HCT116 (cell line): ENCODE measurements around the gene DOCK9. TPM values are rescaled to one million over a fixed set of nuclear protein-coding genes. Genes with fewer than 3 reads are reported as not detected.

Experiments
- ATAC-seq: fragments of 200-7000 bp; cut with Tn5 transposase; 2 replicates; pipeline ENCODE4 v1.9.1; 2020; ENCODE audit warnings: mild to moderate bottlenecking, moderate library complexity
- BruUV-seq: library from RNA; stranded (reverse); fragments of 400-500 nt; replicated peaks from 2 replicates; lab custom pipeline; 2021; lab: Mats Ljungman, UMichigan
- CTCF ChIA-PET: fragments of 300-600 bp; sonication (Branson Sonifier 250); formaldehyde crosslinking; loops from one replicate; lab custom pipeline; 2021; ENCODE audit warnings: antibody characterized with exemption; lab: Charles Lee
- POLR2A ChIA-PET: fragments of 300-600, 350-600 bp; sonication (Branson Sonifier 250); formaldehyde crosslinking; loops from one replicate; lab custom pipeline; 2021; ENCODE audit warnings: antibody characterized with exemption; lab: Charles Lee
- RAD21 ChIA-PET, 2 experiments: fragments of 300-600 bp; sonication (Branson Sonifier 250); formaldehyde crosslinking; loops; one replicate each; lab custom pipeline; 2023; ENCODE audit warnings: low total read pairs in 2 of 2; ENCODE audit not compliant: uncharacterized antibody in 2 of 2, unreplicated experiment in 2 of 2, low non-redundant PET in 1 of 2; lab: Charles Lee
- DNase-seq: peaks from one replicate; pipeline ENCODE4 v3.0.0-alpha.2; 2010; ENCODE audit warnings: low read depth, low spot score
- H2AFZ ChIP-seq: fragments of 200-600 bp; shearing (Covaris generic), sonication (generic); 2 replicates; pipeline ENCODE4 v1.6.1; 2017; ENCODE audit warnings: low read depth, mixed run types, mixed read lengths, antibody characterized with exemption, low read length; ENCODE audit not compliant: poor library complexity, severe bottlenecking
- H3K27ac ChIP-seq: 2 replicates; pipeline ENCODE4 v1.5.1; 2012; ENCODE audit warnings: low read depth, low read length
- H3K27me3 ChIP-seq: fragments of 200-600 bp; sonication (generic); 2 replicates; pipeline ENCODE4 v1.6.1; 2016; ENCODE audit warnings: mixed run types, low read length, mixed read lengths; ENCODE audit not compliant: insufficient read depth
- H3K36me3 ChIP-seq, 2 experiments: fragments of 200-500 bp in 1 of 2; fragments of 200-600 bp in 1 of 2; sonication (Bioruptor generic) in 1 of 2; sonication (generic) in 1 of 2; 2 replicates each; pipeline versions ENCODE4 v1.5.1 to v1.6.1; 2014 to 2016; ENCODE audit warnings: low read length in 2 of 2, inconsistent platforms in 1 of 2, mixed read lengths in 1 of 2, mixed run types in 1 of 2; ENCODE audit not compliant: insufficient read depth in 2 of 2, control insufficient read depth in 1 of 2
- H3K4me1 ChIP-seq, 2 experiments: fragments of 200-600 bp in 1 of 2; sonication (generic) in 1 of 2; 2 replicates each; pipeline versions ENCODE4 v1.5.1 to v1.6.1; 2012 to 2017; ENCODE audit warnings: low read length in 2 of 2, inconsistent platforms in 1 of 2, mild to moderate bottlenecking in 1 of 2, mixed read lengths in 1 of 2, mixed run types in 1 of 2, moderate library complexity in 1 of 2; ENCODE audit not compliant: insufficient read depth in 2 of 2, control insufficient read depth in 1 of 2
- H3K4me2 ChIP-seq: fragments of 200-600 bp; sonication (generic); 2 replicates; pipeline ENCODE4 v1.6.1; 2017; ENCODE audit warnings: mixed run types, low read length, mixed read lengths
- H3K4me3 ChIP-seq, 2 experiments: fragments of 200-600 bp in 1 of 2; sonication (generic) in 1 of 2; replicated peaks in 1 of 2; 2 replicates each; pipeline ENCODE4 v1.5.1; 2011 to 2016; ENCODE audit warnings: low read length in 2 of 2, control low read depth in 1 of 2, low read depth in 1 of 2, mild to moderate bottlenecking in 1 of 2, mixed read lengths in 1 of 2, mixed run types in 1 of 2
- H3K79me2 ChIP-seq: fragments of 200-600 bp; sonication (generic); 2 replicates; pipeline ENCODE4 v1.6.1; 2017; ENCODE audit warnings: mild to moderate bottlenecking, mixed run types, low read length, moderate library complexity, mixed read lengths; ENCODE audit not compliant: insufficient read depth
- H3K9ac ChIP-seq: fragments of 200-600 bp; sonication (generic); 2 replicates; pipeline ENCODE4 v1.6.1; 2016; ENCODE audit warnings: low read length, mixed read lengths
- H3K9me2 ChIP-seq: fragments of 200-600 bp; sonication (generic), shearing (Covaris generic); 2 replicates; pipeline ENCODE4 v1.6.1; 2017; ENCODE audit warnings: mixed run types, mild to moderate bottlenecking, moderate library complexity; ENCODE audit not compliant: insufficient read depth
- H3K9me3 ChIP-seq, 2 experiments: fragments of 200-500 bp in 1 of 2; fragments of 200-600 bp in 1 of 2; sonication (Bioruptor generic) in 1 of 2; sonication (generic) in 1 of 2; 2 replicates each; pipeline ENCODE4 v1.6.1; 2014 to 2017; ENCODE audit warnings: low read length in 2 of 2, mixed read lengths in 2 of 2, inconsistent platforms in 1 of 2, low read depth in 1 of 2, mild to moderate bottlenecking in 1 of 2, mixed run types in 1 of 2, moderate library complexity in 1 of 2; ENCODE audit not compliant: control insufficient read depth in 1 of 2, insufficient read depth in 1 of 2
- H4K20me1 ChIP-seq: fragments of 200-600 bp; sonication (generic), shearing (Covaris generic); 2 replicates; pipeline ENCODE4 v1.6.1; 2017; ENCODE audit warnings: mixed run types, mild to moderate bottlenecking, moderate library complexity; ENCODE audit not compliant: insufficient read depth
- CBX3 ChIP-seq: IDR thresholded peaks from 2 replicates; pipeline ENCODE4 v1.6.1; 2012; ENCODE audit warnings: low read depth
- CEBPB ChIP-seq: IDR thresholded peaks from 2 replicates; pipeline ENCODE4 v1.6.1; 2012; ENCODE audit warnings: low read depth
- ELF1 ChIP-seq: IDR thresholded peaks from 2 replicates; pipeline ENCODE4 v1.6.1; 2012; ENCODE audit warnings: low read depth, borderline replicate concordance
- EZH2 ChIP-seq: fragments of 200-600 bp; sonication (generic); IDR thresholded peaks from 2 replicates; pipeline ENCODE4 v1.6.1; 2017; ENCODE audit warnings: antibody characterized with exemption, mixed run types
- FOSL1 ChIP-seq: IDR thresholded peaks from 2 replicates; pipeline ENCODE4 v1.6.1; 2012; ENCODE audit warnings: low read depth
- POLR2A ChIP-seq: IDR thresholded peaks from 2 replicates; pipeline ENCODE4 v1.7.0; 2011; ENCODE audit warnings: borderline replicate concordance; ENCODE audit not compliant: insufficient read depth, insufficient read length; ENCODE audit errors: extremely low read depth
- RAD21 ChIP-seq: IDR thresholded peaks from 2 replicates; pipeline ENCODE4 v1.6.1; 2012; ENCODE audit warnings: low read depth, mild to moderate bottlenecking
- SRF ChIP-seq: IDR thresholded peaks from 2 replicates; pipeline ENCODE4 v1.6.1; 2012; ENCODE audit warnings: low read depth
- ZNF274 ChIP-seq: fragments of 200-500 bp; sonication (Bioruptor generic); IDR thresholded peaks from 2 replicates; pipeline ENCODE4 v1.6.1; 2014; ENCODE audit warnings: mild to moderate bottlenecking, low read depth, low read length, inconsistent platforms
- intact Hi-C: fragments of 100-400 bp; cut with micrococcal nuclease; formaldehyde crosslinking; loops from 2 replicates; pipeline ENCODE4 v1.10.0; 2022
- total RNA-seq: library from RNA; stranded (reverse); gene quantifications from one replicate; pipeline ENCODE4 v1.2.1, GENCODE V29; 2021; ENCODE audit not compliant: unreplicated experiment
- TF ChIP-seq, protein P1 (sequence below): IDR thresholded peaks from 2 replicates; pipeline ENCODE4 v1.6.1; 2012; ENCODE audit warnings: low read depth
- TF ChIP-seq, protein P2 (sequence below): IDR thresholded peaks from 2 replicates; pipeline ENCODE4 v1.6.1; 2011; ENCODE audit warnings: mild to moderate bottlenecking, low read length, moderate library complexity; ENCODE audit not compliant: insufficient replicate concordance; ENCODE audit errors: extremely low read depth
- TF ChIP-seq, protein P3 (sequence below): IDR thresholded peaks from 2 replicates; pipeline ENCODE4 v1.6.1; 2012

Gene DOCK9
- total RNA-seq, 1 experiment from 2014 or later, result 58.8 TPM

DNA sequence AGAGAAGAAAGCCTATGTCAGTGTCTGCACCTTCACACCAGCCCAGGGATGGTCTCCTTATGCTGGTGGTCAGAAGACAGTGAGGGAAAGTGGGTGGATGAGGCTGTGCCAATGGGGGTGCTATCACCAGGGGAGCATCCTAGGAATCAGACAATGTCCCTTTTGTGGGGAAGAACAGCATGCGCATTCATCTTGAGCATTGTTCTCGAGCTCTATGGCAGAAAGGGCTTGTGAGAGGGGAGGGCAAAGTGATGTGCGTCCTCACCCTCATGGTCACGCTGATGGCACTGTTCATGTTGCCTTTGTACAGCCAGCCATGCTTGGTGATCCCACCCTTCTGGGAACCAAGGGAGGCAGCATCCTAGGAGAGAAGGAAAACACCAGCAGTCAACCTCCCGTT, 56.1 kb downstream of the DOCK9 start:
- ChIA-PET RAD21 (no interaction called here), CTCF (no interaction called here), POLR2A (no interaction called here)
- BruUV-seq, result no TSS peak
- H3K4me3 ChIP-seq, result no peak overlapping the region
- no peaks in the 10 kb centered on the region for H3K79me2 ChIP-seq
- no peak overlapping the region for H3K27ac ChIP-seq
- no peaks in the 10 kb centered on the region for H3K9me3 ChIP-seq
- H3K9ac ChIP-seq, result no peak overlapping the region
- H4K20me1 ChIP-seq, result no peaks in the 10 kb centered on the region
- no peak overlapping the region for H3K4me2 ChIP-seq
- no peaks in the 10 kb centered on the region for H3K27me3 ChIP-seq
- no peak for ATAC-seq
- no peak for DNase-seq
- TF ChIP-seq POLR2A, result no peak
- no peaks in the 10 kb centered on the region for H3K9me2 ChIP-seq
- no peak overlapping the region for H2AFZ ChIP-seq
- no peaks in the 10 kb centered on the region for H3K36me3 ChIP-seq
- intact Hi-C loops, result no loop called here
- peaks cover 0 to 3% of the 10 kb centered on the region in 2 experiments; a peak in 1 of 4 replicates for H3K4me1 ChIP-seq

DNA sequence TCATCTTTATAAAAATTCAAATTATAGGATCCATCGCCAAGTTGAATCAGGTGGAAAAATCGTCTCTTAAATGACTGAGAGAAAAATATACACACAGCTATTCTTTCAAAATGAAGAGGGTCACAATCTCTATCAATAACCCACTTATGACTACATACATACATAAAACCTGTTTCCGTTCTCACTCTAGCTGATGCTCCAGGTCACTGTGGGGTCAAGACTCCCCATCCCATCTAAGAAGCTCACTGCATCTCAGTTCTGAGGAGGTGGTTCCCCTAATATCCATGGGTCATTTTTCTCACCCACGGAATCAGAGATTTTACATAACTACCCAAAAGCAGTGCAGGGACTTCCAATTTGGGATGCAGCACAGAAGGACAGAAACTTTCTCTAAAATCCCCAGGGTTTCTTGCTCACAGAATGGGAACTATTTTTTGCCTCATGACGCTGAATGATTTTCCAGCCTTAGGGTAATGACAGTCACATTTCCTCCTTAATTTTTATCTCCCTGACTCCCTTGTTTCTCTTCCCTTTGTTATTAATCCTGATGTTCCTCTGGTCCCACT, 56.8 kb downstream of the DOCK9 start:
- H3K27ac ChIP-seq, result no peak overlapping the region
- no peaks in the 10 kb centered on the region for H4K20me1 ChIP-seq
- H3K36me3 ChIP-seq, result no peaks in the 10 kb centered on the region
- CTCF ChIA-PET, result no interaction called here
- H3K9me2 ChIP-seq, result no peaks in the 10 kb centered on the region
- no TSS peak for BruUV-seq
- intact Hi-C loops, result no loop called here
- ATAC-seq, result no peak
- no peaks in the 10 kb centered on the region for H3K79me2 ChIP-seq
- H2AFZ ChIP-seq, result no peak overlapping the region
- H3K4me3 ChIP-seq, result no peak overlapping the region
- no peaks in the 10 kb centered on the region for H3K27me3 ChIP-seq
- no peak overlapping the region for H3K4me2 ChIP-seq
- POLR2A ChIA-PET, result no interaction called here
- H3K4me1 ChIP-seq, result no peaks in the 10 kb centered on the region
- DNase-seq, result no peak
- H3K9ac ChIP-seq, result no peak overlapping the region
- RAD21 ChIA-PET, result no interaction called here
- H3K9me3 ChIP-seq, result no peaks in the 10 kb centered on the region
- TF ChIP-seq ELF1 (no peak), ZNF274 (no peak), CBX3 (no peak), FOSL1 (no peak), CEBPB (no peak), EZH2 (no peak), SRF (no peak), RAD21 (no peak), POLR2A (no peak)
- TF ChIP-seq, protein P1, sequence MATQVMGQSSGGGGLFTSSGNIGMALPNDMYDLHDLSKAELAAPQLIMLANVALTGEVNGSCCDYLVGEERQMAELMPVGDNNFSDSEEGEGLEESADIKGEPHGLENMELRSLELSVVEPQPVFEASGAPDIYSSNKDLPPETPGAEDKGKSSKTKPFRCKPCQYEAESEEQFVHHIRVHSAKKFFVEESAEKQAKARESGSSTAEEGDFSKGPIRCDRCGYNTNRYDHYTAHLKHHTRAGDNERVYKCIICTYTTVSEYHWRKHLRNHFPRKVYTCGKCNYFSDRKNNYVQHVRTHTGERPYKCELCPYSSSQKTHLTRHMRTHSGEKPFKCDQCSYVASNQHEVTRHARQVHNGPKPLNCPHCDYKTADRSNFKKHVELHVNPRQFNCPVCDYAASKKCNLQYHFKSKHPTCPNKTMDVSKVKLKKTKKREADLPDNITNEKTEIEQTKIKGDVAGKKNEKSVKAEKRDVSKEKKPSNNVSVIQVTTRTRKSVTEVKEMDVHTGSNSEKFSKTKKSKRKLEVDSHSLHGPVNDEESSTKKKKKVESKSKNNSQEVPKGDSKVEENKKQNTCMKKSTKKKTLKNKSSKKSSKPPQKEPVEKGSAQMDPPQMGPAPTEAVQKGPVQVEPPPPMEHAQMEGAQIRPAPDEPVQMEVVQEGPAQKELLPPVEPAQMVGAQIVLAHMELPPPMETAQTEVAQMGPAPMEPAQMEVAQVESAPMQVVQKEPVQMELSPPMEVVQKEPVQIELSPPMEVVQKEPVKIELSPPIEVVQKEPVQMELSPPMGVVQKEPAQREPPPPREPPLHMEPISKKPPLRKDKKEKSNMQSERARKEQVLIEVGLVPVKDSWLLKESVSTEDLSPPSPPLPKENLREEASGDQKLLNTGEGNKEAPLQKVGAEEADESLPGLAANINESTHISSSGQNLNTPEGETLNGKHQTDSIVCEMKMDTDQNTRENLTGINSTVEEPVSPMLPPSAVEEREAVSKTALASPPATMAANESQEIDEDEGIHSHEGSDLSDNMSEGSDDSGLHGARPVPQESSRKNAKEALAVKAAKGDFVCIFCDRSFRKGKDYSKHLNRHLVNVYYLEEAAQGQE, result no peak
- TF ChIP-seq, protein P2, sequence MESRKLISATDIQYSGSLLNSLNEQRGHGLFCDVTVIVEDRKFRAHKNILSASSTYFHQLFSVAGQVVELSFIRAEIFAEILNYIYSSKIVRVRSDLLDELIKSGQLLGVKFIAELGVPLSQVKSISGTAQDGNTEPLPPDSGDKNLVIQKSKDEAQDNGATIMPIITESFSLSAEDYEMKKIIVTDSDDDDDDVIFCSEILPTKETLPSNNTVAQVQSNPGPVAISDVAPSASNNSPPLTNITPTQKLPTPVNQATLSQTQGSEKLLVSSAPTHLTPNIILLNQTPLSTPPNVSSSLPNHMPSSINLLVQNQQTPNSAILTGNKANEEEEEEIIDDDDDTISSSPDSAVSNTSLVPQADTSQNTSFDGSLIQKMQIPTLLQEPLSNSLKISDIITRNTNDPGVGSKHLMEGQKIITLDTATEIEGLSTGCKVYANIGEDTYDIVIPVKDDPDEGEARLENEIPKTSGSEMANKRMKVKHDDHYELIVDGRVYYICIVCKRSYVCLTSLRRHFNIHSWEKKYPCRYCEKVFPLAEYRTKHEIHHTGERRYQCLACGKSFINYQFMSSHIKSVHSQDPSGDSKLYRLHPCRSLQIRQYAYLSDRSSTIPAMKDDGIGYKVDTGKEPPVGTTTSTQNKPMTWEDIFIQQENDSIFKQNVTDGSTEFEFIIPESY, result no peak
- TF ChIP-seq, protein P3, sequence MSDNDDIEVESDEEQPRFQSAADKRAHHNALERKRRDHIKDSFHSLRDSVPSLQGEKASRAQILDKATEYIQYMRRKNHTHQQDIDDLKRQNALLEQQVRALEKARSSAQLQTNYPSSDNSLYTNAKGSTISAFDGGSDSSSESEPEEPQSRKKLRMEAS, result no peak
